GM12865 (cell line): ENCODE results near the gene HIGD1B.

Source experiments
- DNase-seq: peaks from one replicate; pipeline ENCODE4 v3.0.0; 2010; ENCODE audit warnings: low read depth
- H3K4me3 ChIP-seq: 2 replicates; pipeline ENCODE4 v1.5.1; 2011; ENCODE audit warnings: mild to moderate bottlenecking, low read depth, low read length, control low read depth
- TF ChIP-seq, protein P1 (sequence below): IDR thresholded peaks from 2 replicates; pipeline ENCODE4 v1.5.1; 2011; ENCODE audit warnings: low read length, control low read depth, low read depth, inconsistent platforms; ENCODE audit not compliant: insufficient read depth; ENCODE audit errors: missing control alignments

HIGD1B gene

DNA sequence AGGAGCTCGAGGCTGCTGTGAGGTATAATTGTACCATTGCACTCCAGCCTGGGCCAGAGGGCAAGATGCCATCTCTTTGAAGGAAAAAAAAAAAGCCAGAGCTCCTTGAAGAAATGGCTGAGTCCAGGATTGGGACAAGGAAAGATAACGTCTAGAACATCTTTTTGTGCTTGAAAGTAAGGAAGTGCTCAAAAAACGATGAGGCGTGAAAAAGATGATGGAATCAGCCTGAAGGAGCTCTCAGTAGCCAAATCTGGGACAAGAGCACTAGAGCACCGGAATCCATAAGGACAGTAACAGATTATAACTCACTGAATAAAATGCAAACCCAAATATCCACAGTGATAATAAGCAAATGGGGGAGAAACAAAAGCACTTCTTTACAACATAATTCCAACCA, 29.4 kb downstream of the HIGD1B start:
- no peak for DNase-seq
- TF ChIP-seq, protein P1, sequence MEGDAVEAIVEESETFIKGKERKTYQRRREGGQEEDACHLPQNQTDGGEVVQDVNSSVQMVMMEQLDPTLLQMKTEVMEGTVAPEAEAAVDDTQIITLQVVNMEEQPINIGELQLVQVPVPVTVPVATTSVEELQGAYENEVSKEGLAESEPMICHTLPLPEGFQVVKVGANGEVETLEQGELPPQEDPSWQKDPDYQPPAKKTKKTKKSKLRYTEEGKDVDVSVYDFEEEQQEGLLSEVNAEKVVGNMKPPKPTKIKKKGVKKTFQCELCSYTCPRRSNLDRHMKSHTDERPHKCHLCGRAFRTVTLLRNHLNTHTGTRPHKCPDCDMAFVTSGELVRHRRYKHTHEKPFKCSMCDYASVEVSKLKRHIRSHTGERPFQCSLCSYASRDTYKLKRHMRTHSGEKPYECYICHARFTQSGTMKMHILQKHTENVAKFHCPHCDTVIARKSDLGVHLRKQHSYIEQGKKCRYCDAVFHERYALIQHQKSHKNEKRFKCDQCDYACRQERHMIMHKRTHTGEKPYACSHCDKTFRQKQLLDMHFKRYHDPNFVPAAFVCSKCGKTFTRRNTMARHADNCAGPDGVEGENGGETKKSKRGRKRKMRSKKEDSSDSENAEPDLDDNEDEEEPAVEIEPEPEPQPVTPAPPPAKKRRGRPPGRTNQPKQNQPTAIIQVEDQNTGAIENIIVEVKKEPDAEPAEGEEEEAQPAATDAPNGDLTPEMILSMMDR: no peak
- no peak overlapping the region for H3K4me3 ChIP-seq

DNA sequence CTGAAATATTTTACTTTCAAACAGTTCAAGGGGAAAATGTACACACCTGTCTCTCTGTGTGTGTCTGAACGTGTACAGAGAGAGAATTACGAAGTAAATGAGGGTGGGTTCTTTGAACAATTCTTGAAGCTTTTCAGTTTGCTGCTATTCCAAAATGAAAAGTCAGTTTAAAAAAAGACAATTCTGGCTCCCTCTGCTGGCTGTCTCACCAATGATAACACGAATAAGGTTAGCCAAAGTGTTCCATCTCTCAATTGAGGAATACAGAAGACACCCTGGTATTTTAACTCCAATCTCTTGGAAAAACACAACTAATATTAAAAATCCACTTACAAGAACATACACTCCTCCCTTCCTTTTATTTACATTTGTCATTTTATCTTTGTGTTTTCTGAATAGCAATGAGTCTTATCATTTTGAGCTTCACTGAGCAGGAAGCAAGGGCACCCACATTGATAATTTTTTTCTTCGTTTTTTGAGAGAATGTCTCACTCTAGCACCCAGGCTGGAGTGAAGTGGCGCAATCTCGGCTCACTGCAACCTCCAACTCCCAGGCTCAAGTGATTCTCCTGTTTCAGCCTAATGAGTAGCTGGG, 31.0 kb downstream of the HIGD1B start:
- H3K4me3 ChIP-seq: no peak overlapping the region
- DNase-seq: peak; percentile 18
- TF ChIP-seq, protein P1: peak; percentile 44

DNA sequence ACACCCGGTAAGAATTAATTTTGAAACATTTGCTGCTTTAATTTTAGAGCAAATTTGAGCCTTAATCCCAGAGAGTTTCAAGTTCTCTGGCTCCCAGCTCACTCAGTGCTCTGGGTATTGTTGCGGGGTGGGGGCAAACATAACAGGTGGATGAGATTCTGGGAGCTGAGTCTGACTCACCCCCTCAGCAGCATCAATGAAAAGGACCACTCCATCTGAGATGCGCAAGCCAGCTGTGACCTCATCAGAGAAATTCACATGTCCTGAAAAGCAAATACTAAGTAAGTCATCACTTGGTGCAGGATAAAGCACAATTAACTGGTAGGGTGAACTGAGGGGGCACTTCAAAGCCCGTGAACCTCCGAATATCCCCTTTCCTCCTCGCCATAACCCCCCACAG, 31.7 kb downstream of the HIGD1B start:
- DNase-seq: no peak
- H3K4me3 ChIP-seq: no peak overlapping the region
- TF ChIP-seq, protein P1: no peak

DNA sequence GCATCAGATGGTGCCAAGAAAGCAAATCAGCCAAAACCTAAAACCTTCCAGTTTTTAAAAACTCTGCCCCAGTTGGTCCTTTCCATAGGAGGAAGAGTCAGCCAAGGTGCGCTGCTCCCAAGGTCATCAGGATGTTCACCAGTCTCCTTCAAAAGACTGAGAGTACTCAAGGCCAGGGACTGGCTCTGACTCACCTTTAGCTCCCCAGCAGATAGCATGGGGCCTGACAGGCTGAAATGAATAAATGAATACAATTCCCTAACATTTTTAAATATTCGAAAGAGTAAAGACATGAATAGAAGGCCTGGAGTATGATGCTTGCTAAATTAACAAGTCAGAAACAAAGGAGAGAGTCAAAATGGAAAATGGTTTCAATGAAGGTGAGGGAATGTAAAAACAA, 32.4 kb downstream of the HIGD1B start:
- no peak overlapping the region for H3K4me3 ChIP-seq
- DNase-seq: no peak
- TF ChIP-seq, protein P1: no peak

GRCh38 chr17:44881145-44881544, 33.5 kb downstream of the HIGD1B start:
- TF ChIP-seq, protein P1: no peak
- no peak for DNase-seq

DNA sequence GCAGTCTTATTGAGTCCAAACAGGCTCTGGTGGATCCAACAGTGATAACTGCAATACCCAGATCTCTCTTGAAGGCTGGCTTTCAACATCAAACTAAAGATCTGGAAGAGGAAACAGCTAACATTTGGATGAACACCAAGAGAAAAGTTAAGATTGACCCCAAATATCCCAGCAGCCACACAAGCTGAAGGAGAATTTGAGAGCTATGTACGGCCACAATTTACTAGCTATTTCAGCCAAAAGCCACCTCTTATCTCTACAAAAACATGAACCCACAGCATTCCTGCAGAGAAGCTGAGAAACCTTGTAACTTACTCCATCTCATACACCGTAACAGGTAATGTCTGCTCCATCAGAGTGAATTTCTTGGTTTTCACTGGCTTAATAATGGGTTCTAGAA, 37.3 kb downstream of the HIGD1B start:
- no peak for DNase-seq
- no peak overlapping the region for H3K4me3 ChIP-seq
- TF ChIP-seq, protein P1: no peak

More at GRCh38 chr17:44881145-44881544, 33.5 kb downstream of the HIGD1B start:
- H3K4me3 ChIP-seq: no peak overlapping the region

GRCh38 chr17:44887016-44887415, 39.3 kb downstream of the HIGD1B start:
- DNase-seq: no peak
- TF ChIP-seq, protein P1: no peak

More at GRCh38 chr17:44887016-44887415, 39.3 kb downstream of the HIGD1B start:
- no peak overlapping the region for H3K4me3 ChIP-seq
